ENCODE measurements around the gene TMEM272.

DNA sequence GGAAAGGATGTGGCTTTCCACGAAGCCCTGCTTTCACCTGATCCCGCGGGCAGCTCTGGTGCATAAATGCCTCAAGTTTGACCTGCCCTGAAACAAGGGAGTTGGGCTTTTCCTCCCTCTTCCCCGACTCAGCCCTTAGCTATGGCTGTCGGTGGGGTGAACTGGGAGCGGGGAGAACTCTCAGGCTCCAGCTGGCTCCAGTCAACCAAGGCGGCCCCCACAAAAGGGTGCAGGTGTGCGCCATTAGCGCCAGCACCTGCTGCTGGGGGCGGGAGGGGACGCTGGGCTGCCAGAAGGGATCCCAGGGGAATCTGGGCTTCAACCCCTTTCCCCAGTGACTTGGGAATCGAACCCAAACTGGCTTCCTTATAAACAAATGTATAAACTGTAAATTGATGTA lies 33.9 kb downstream of the TMEM272 start:
- TF ChIP-seq, protein P1, sequence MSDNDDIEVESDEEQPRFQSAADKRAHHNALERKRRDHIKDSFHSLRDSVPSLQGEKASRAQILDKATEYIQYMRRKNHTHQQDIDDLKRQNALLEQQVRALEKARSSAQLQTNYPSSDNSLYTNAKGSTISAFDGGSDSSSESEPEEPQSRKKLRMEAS (IDR thresholded peaks at IDR 0.05; ENCODE audit: insufficient read depth, insufficient read length): no peak
- TF ChIP-seq, protein P2, sequence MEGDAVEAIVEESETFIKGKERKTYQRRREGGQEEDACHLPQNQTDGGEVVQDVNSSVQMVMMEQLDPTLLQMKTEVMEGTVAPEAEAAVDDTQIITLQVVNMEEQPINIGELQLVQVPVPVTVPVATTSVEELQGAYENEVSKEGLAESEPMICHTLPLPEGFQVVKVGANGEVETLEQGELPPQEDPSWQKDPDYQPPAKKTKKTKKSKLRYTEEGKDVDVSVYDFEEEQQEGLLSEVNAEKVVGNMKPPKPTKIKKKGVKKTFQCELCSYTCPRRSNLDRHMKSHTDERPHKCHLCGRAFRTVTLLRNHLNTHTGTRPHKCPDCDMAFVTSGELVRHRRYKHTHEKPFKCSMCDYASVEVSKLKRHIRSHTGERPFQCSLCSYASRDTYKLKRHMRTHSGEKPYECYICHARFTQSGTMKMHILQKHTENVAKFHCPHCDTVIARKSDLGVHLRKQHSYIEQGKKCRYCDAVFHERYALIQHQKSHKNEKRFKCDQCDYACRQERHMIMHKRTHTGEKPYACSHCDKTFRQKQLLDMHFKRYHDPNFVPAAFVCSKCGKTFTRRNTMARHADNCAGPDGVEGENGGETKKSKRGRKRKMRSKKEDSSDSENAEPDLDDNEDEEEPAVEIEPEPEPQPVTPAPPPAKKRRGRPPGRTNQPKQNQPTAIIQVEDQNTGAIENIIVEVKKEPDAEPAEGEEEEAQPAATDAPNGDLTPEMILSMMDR (IDR thresholded peaks at IDR 0.05; ENCODE audit: extremely low read depth in 1 of 2, insufficient read depth in 1 of 2, low read depth in 1 of 2, low read length in 2 of 2): no peak
- no peak for TF ChIP-seq POLR2AphosphoS5 (IDR thresholded peaks at IDR 0.05; ENCODE audit: insufficient read depth, low read depth, low read length)

Data from endothelial cell of umbilical vein (primary cell).